GM12874 (cell line): ENCODE data around the gene PLAGL1.

ENCODE experiments used
- CTCF ChIP-seq: IDR thresholded peaks from 2 replicates; pipeline ENCODE4 v1.5.1; 2011; ENCODE audit warnings: low read depth, mild to moderate bottlenecking, control low read depth, low read length, moderate library complexity; ENCODE audit not compliant: insufficient read depth

Gene PLAGL1

GRCh38 chr6:143936778-143937667 lies 71.0 kb downstream of the PLAGL1 start:
- TF ChIP-seq CTCF, result no peak

- no peak for TF ChIP-seq CTCF
Measured at GRCh38 chr6:143936347-143936746, 71.7 kb downstream of the PLAGL1 start.

- TF ChIP-seq CTCF, result no peak
Measured at GRCh38 chr6:143934867-143935266, 73.2 kb downstream of the PLAGL1 start.

GRCh38 chr6:143934331-143934730 lies 73.7 kb downstream of the PLAGL1 start:
- no peak for TF ChIP-seq CTCF

GRCh38 chr6:143929975-143930374 lies 78.1 kb downstream of the PLAGL1 start:
- no peak for TF ChIP-seq CTCF

GRCh38 chr6:143928853-143929252 lies 79.2 kb downstream of the PLAGL1 start:
- TF ChIP-seq CTCF, result no peak

GRCh38 chr6:143912671-143913070 lies 95.4 kb downstream of the PLAGL1 start:
- no peak for TF ChIP-seq CTCF
